MM.1S (cell line): ENCODE measurements around the gene GABRG3.

ENCODE experiments used
- DNase-seq: peaks from one replicate; pipeline ENCODE4 v3.0.0-alpha.2; 2015
- H2AFZ ChIP-seq: fragments of 300-600 bp; sonication (generic); 2 replicates; pipeline ENCODE4 v1.6.0; 2016; ENCODE audit warnings: antibody characterized with exemption, low read length
- H3F3A ChIP-seq: fragments of 300-600 bp; sonication (generic); 2 replicates; pipeline ENCODE4 v1.6.1; 2016; ENCODE audit warnings: mild to moderate bottlenecking, antibody characterized with exemption, low read length, moderate library complexity, mixed read lengths; ENCODE audit not compliant: insufficient read depth
- H3K27ac ChIP-seq: fragments of 300-600 bp; sonication (generic); 2 replicates; pipeline ENCODE4 v1.5.1; 2016; ENCODE audit warnings: mild to moderate bottlenecking, low read length
- H3K27me3 ChIP-seq: fragments of 300-600 bp; sonication (generic); replicated peaks from 2 replicates; pipeline ENCODE4 v1.6.0; 2016; ENCODE audit warnings: low read length; ENCODE audit not compliant: insufficient read depth
- H3K36me3 ChIP-seq: fragments of 300-600 bp; sonication (generic); replicated peaks from 2 replicates; pipeline ENCODE4 v1.6.1; 2016; ENCODE audit warnings: mild to moderate bottlenecking, low read length, mixed read lengths; ENCODE audit not compliant: insufficient read depth
- H3K4me1 ChIP-seq: fragments of 300-600 bp; sonication (generic); 2 replicates; pipeline ENCODE4 v1.6.1; 2016; ENCODE audit warnings: low read length, mixed read lengths
- H3K4me2 ChIP-seq: fragments of 300-600 bp; sonication (generic); 2 replicates; pipeline ENCODE4 v1.6.0; 2016; ENCODE audit warnings: low read depth, low read length
- H3K4me3 ChIP-seq: fragments of 300-600 bp; sonication (generic); 2 replicates; pipeline ENCODE4 v1.5.1; 2016; ENCODE audit warnings: low read length, mixed read lengths
- H3K79me2 ChIP-seq: fragments of 300-600 bp; sonication (generic); 2 replicates; pipeline ENCODE4 v1.6.1; 2016; ENCODE audit warnings: mixed run types, low read length, mixed read lengths
- H3K9ac ChIP-seq: fragments of 300-600 bp; sonication (generic); 2 replicates; pipeline ENCODE4 v1.6.1; 2016; ENCODE audit warnings: low read length, mixed read lengths
- H3K9me2 ChIP-seq: fragments of 300-600 bp; sonication (generic); replicated peaks from 2 replicates; pipeline ENCODE4 v1.6.1; 2016; ENCODE audit warnings: mild to moderate bottlenecking, low read length, mixed read lengths; ENCODE audit not compliant: insufficient read depth
- H3K9me3 ChIP-seq: fragments of 300-600 bp; sonication (generic); replicated peaks from 2 replicates; pipeline ENCODE4 v1.6.1; 2016; ENCODE audit warnings: mild to moderate bottlenecking, low read length, mixed read lengths; ENCODE audit not compliant: insufficient read depth
- H4K20me1 ChIP-seq: fragments of 300-600 bp; sonication (generic); 2 replicates; pipeline ENCODE4 v1.6.1; 2016; ENCODE audit warnings: mild to moderate bottlenecking, low read length, moderate library complexity, mixed read lengths; ENCODE audit not compliant: insufficient read depth
- CTCF ChIP-seq: fragments of 300-600 bp; sonication (generic); IDR thresholded peaks from 2 replicates; pipeline ENCODE4 v1.5.1; 2016; ENCODE audit warnings: antibody characterized with exemption, low read length, mixed read lengths
- EZH2 ChIP-seq: fragments of 300-600 bp; sonication (generic); optimal IDR thresholded peaks from 2 replicates; pipeline ENCODE3; 2017; ENCODE audit warnings: low read depth, mild to moderate bottlenecking, antibody characterized with exemption, low read length, mixed read lengths
- EZH2phosphoT487 ChIP-seq: fragments of 300-600 bp; sonication (generic); IDR thresholded peaks from 2 replicates; pipeline ENCODE4 v1.6.1; 2018; ENCODE audit warnings: antibody characterized with exemption, low read length

The GABRG3 gene

GRCh38 chr15:27278761-27279160 lies 307.8 kb downstream of the GABRG3 start:
- no peak overlapping the region for H3K4me2 ChIP-seq
- no peaks in the 10 kb centered on the region for H3K4me1 ChIP-seq
- no peak overlapping the region for H3K9ac ChIP-seq
- no peak for DNase-seq
- no peaks in the 10 kb centered on the region for H4K20me1 ChIP-seq
- H2AFZ ChIP-seq = no peak overlapping the region
- H3K27me3 ChIP-seq = no peaks in the 10 kb centered on the region
- H3K9me2 ChIP-seq = no peaks in the 10 kb centered on the region
- no peak for TF ChIP-seq EZH2
- no peak for TF ChIP-seq CTCF
- no peak for TF ChIP-seq EZH2phosphoT487
- no peak overlapping the region for H3K4me3 ChIP-seq
- no peaks in the 10 kb centered on the region for H3K36me3 ChIP-seq
- no peaks in the 10 kb centered on the region for H3F3A ChIP-seq
- H3K27ac ChIP-seq = no peak overlapping the region
- no peaks in the 10 kb centered on the region for H3K9me3 ChIP-seq
- H3K79me2 ChIP-seq = no peaks in the 10 kb centered on the region

- Histone ChIP-seq H3K4me3 (no peak overlapping the region), H3K27me3 (no peaks in the 10 kb centered on the region), H3K4me1 (no peaks in the 10 kb centered on the region), H3K9me3 (no peaks in the 10 kb centered on the region), H3K9ac (no peak overlapping the region), H3K9me2 (no peaks in the 10 kb centered on the region), H3K4me2 (no peak overlapping the region), H3K79me2 (no peaks in the 10 kb centered on the region), H3F3A (no peaks in the 10 kb centered on the region), H3K36me3 (no peaks in the 10 kb centered on the region), H3K27ac (no peak overlapping the region), H4K20me1 (no peaks in the 10 kb centered on the region), H2AFZ (no peak overlapping the region)
- TF ChIP-seq EZH2 (no peak), EZH2phosphoT487 (no peak), CTCF (no peak)
- no peak for DNase-seq
These were observed 321.7 kb downstream of the GABRG3 start for GRCh38 chr15:27292641-27293040.

GRCh38 chr15:27293607-27294006 lies 322.6 kb downstream of the GABRG3 start:
- no peaks in the 10 kb centered on the region for H4K20me1 ChIP-seq
- H3K4me1 ChIP-seq = no peaks in the 10 kb centered on the region
- no peak overlapping the region for H3K4me2 ChIP-seq
- no peaks in the 10 kb centered on the region for H3K79me2 ChIP-seq
- H3K27me3 ChIP-seq = no peaks in the 10 kb centered on the region
- no peak overlapping the region for H3K9ac ChIP-seq
- DNase-seq = no peak
- H3K4me3 ChIP-seq = no peak overlapping the region
- H3K9me2 ChIP-seq = no peaks in the 10 kb centered on the region
- TF ChIP-seq EZH2phosphoT487 = no peak
- no peak for TF ChIP-seq EZH2
- TF ChIP-seq CTCF = no peak
- H3F3A ChIP-seq = no peaks in the 10 kb centered on the region
- no peak overlapping the region for H3K27ac ChIP-seq
- no peaks in the 10 kb centered on the region for H3K36me3 ChIP-seq
- H2AFZ ChIP-seq = no peak overlapping the region
- no peaks in the 10 kb centered on the region for H3K9me3 ChIP-seq
